IPS-20b (cell line): ENCODE data around the gene HEXIM1.

Experiments
- H3K27ac ChIP-seq: one replicate; pipeline ENCODE4 v1.5.1; 2013; ENCODE audit warnings: low read length
- H3K27me3 ChIP-seq: 2 replicates; pipeline ENCODE4 v1.6.1; 2013; ENCODE audit warnings: mild to moderate bottlenecking, low read length, inconsistent platforms; ENCODE audit not compliant: insufficient read depth
- H3K36me3 ChIP-seq: 2 replicates; pipeline ENCODE4 v1.6.1; 2013; ENCODE audit warnings: low read depth, mild to moderate bottlenecking, inconsistent platforms, low read length, moderate library complexity; ENCODE audit not compliant: insufficient read depth
- H3K4me1 ChIP-seq: 2 replicates; pipeline ENCODE4 v1.6.1; 2013; ENCODE audit warnings: mild to moderate bottlenecking, control low read depth, inconsistent platforms, low read length, moderate library complexity; ENCODE audit not compliant: insufficient read depth
- H3K4me3 ChIP-seq: 2 replicates; pipeline ENCODE4 v1.5.1; 2013; ENCODE audit warnings: mild to moderate bottlenecking, low read length, inconsistent platforms
- H3K9ac ChIP-seq: 2 replicates; pipeline ENCODE4 v1.6.1; 2013; ENCODE audit warnings: low read depth, mild to moderate bottlenecking, inconsistent platforms, low read length, moderate library complexity
- H3K9me3 ChIP-seq: 2 replicates; pipeline ENCODE4 v1.6.1; 2013; ENCODE audit warnings: mild to moderate bottlenecking, low read depth, low read length, inconsistent platforms; ENCODE audit not compliant: insufficient read depth

HEXIM1 gene

DNA sequence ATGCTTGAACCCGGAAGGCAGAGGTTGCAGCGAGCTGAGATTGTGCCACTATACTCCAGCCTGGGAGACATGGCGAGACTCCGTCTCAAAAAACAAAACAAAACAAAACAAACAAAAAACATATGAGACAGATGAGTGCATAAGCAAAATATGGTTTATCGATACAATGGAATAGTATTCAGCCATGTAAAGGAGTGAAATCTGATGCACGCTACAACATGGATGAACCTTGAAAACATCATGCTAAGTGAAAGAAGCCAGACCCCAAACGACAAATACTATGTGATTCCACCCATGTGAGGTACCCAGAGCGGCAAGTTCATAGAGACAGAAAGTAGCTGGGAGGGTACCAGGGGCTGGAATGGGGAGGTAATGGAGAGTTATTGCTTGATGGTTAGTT, 22.8 kb upstream of the HEXIM1 start:
- H3K27ac ChIP-seq, result no peak overlapping the region
- H3K9ac ChIP-seq, result no peak overlapping the region
- H3K4me1 ChIP-seq, result no peaks in the 10 kb centered on the region
- H3K27me3 ChIP-seq, result no peaks in the 10 kb centered on the region
- no peaks in the 10 kb centered on the region for H3K9me3 ChIP-seq
- no peak overlapping the region for H3K4me3 ChIP-seq
- H3K36me3 ChIP-seq, result no peaks in the 10 kb centered on the region

DNA sequence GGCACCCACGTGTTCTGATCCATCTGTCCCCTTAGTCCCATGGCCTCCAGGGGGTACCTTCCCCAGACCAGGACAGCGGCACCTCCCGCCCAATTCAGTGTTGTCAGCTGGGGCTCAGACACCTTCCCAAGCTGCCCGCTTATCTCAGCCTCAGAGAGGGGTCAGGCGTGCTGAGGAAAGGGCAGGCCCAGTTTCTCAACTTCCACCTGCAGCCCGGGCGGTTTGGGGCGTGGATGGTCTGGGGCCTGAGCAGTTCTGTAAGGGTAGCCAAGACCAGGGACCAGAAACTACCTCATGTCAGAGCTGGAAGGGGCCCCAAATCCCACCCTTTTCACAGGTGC, 21.1 kb upstream of the HEXIM1 start:
- Histone ChIP-seq H3K9ac (no peak overlapping the region), H3K36me3 (no peaks in the 10 kb centered on the region), H3K27me3 (peaks cover 6% of the 10 kb centered on the region; the same call in 1 of the 2 replicates), H3K4me1 (no peaks in the 10 kb centered on the region), H3K27ac (no peak overlapping the region), H3K9me3 (no peaks in the 10 kb centered on the region), H3K4me3 (no peak overlapping the region)

DNA sequence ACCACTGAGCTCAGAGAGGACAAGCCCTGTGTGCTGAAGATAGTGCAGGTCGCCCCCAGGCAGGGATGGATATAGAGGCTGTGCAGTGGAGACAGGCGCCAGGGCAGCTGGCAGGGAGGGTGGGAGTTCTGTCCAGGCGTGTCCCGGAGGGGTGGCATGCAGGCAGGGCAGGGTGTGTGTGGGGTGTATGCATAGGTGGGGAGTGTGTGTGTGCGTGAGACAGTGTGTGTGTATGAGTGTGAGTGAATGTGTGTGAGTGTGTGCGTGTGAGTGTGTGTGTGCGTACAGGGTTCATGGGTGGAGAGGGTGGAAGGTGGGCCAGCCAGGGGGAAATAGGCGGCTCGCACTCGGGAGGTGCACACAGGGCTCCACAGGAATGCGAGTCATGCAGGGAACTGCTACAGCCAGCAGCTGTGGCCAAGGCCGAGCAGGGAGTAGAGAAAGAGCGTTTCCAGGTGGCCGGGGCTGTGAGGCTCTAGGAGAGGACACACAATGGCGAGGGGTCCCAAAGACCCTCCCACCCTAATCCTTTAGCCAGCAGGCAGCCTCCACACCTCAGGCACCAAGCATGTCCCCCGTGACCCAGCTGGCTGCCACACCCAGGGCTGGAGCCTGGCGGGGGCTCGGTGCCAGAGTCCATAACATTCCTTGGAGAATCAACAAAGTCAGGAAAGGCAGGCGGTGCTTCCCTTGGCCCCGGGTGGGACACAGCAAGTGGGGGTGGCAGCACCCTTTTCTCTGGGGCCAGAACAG, 20.6 kb upstream of the HEXIM1 start:
- Histone ChIP-seq H3K27ac (no peak overlapping the region), H3K27me3 (peaks cover 6% of the 10 kb centered on the region; the same call in 1 of the 2 replicates), H3K9ac (no peak overlapping the region), H3K4me3 (no peak overlapping the region), H3K9me3 (no peaks in the 10 kb centered on the region), H3K4me1 (no peaks in the 10 kb centered on the region), H3K36me3 (no peaks in the 10 kb centered on the region)

DNA sequence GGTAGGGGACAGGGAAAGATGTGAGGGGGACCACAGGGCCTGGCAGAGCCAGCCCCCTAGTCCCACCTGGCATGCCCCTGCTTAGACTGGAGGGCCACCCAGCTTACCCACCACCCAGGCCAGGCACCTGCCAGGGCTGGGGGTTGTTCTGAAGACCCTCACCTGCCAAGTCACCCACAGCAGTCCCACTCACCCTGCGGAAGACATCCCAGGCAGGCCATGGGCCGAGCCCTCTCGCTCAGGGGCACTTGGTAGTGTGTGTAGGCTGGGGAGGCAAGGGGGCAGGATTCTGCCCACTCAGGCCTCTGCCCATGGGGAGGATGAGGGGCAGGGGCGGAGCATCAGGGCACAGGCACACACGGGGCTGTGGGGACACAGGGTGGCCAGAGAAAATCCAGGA, 19.9 kb upstream of the HEXIM1 start:
- no peak overlapping the region for H3K27ac ChIP-seq
- no peaks in the 10 kb centered on the region for H3K4me1 ChIP-seq
- H3K27me3 ChIP-seq, result peaks cover 6% of the 10 kb centered on the region; the same call in 1 of the 2 replicates
- no peak overlapping the region for H3K4me3 ChIP-seq
- H3K9me3 ChIP-seq, result no peaks in the 10 kb centered on the region
- no peak overlapping the region for H3K9ac ChIP-seq
- H3K36me3 ChIP-seq, result no peaks in the 10 kb centered on the region

DNA sequence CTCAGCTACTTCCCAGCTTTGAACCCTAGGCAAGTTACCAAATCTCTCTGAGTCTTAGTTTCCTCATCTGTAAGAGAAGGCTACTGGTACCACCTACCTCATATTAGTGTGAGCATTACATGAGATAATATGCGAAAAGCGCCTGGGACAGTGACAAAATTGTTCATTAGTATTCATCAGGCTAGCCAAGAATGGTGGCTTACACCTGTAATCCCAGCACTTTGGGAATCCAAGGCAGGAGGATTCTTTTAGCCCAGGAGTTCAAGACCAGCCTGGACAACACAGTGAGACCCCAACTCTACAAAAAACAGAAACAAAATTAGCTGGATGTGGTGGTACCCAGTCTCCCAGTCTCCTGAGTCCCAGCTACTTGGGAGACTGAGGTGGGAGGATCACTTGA, 19.3 kb upstream of the HEXIM1 start:
- no peak overlapping the region for H3K27ac ChIP-seq

DNA sequence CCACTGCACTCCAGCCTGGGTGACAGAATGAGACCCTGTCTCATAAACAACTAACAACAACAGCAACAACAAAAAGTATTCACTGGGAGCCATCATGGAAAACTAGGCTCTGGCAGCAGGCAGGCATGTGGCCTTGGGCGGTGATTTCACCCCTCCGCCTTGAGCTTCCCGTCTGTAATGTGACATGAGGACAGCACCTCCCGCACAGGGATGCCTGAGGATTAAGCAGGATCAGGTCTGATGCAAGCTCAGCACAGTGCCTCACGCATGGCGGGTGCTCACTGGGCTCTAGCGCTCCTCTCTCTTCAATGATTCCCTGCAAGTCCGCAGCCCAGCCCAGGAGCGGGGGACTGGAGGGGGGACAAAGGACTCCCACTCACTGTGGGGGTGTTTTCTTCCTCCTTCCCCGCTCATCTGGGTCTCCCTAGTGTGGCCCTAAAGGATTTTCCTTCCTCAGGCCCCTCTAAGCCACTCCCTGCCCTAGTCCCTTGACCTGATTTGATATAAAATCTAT, 18.8 kb upstream of the HEXIM1 start:
- H3K9me3 ChIP-seq, result no peaks in the 10 kb centered on the region
- no peaks in the 10 kb centered on the region for H3K36me3 ChIP-seq
- no peak overlapping the region for H3K9ac ChIP-seq
- H3K27me3 ChIP-seq, result peaks cover 6% of the 10 kb centered on the region; the same call in 1 of the 2 replicates
- no peak overlapping the region for H3K4me3 ChIP-seq
- no peak overlapping the region for H3K27ac ChIP-seq
- no peaks in the 10 kb centered on the region for H3K4me1 ChIP-seq

More for the DNA sequence above, 19.3 kb upstream of the HEXIM1 start:
- no peaks in the 10 kb centered on the region for H3K36me3 ChIP-seq
- no peak overlapping the region for H3K9ac ChIP-seq
- H3K4me3 ChIP-seq, result no peak overlapping the region
- H3K27me3 ChIP-seq, result peaks cover 6% of the 10 kb centered on the region; the same call in 1 of the 2 replicates
- H3K4me1 ChIP-seq, result no peaks in the 10 kb centered on the region
- no peaks in the 10 kb centered on the region for H3K9me3 ChIP-seq

DNA sequence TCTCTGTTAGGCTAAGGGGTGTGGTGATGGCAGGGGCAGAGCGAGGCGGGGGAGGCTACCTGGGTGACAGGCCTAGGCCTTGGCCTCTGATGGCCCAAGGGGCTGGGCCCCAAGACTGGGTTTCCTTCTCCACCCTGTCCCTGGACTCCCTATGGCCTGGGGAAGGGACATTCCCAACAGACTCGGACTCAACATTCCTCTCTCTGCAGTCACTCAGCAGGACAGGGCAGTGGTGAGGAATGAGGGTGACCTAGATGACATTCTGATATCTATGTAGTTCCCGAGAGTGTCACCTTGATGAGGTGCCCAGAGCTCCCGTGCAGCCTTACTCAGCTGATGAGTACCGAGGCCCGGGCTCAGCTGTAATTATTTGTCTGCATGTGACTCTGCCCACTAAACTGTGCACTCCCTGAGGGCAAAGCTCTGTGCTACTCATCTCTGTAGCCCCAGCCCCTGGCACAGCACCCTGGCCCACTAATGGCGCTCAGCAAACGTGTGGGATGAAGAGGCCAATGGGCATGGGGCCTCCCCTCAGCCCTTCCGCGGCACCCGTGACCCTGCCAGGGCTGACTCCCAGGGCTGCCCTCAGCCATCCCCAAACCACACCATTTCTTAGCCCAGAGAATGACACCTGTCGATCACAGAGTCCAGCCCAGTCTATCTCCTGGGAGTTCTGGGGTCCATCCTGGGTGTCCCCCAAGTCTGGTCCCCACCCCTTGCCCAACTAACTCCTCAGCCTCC, 18.2 kb upstream of the HEXIM1 start:
- Histone ChIP-seq H3K4me1 (no peaks in the 10 kb centered on the region), H3K4me3 (no peak overlapping the region), H3K27me3 (peaks cover 6% of the 10 kb centered on the region; the same call in 1 of the 2 replicates), H3K36me3 (no peaks in the 10 kb centered on the region), H3K9me3 (no peaks in the 10 kb centered on the region), H3K9ac (no peak overlapping the region), H3K27ac (no peak overlapping the region)

DNA sequence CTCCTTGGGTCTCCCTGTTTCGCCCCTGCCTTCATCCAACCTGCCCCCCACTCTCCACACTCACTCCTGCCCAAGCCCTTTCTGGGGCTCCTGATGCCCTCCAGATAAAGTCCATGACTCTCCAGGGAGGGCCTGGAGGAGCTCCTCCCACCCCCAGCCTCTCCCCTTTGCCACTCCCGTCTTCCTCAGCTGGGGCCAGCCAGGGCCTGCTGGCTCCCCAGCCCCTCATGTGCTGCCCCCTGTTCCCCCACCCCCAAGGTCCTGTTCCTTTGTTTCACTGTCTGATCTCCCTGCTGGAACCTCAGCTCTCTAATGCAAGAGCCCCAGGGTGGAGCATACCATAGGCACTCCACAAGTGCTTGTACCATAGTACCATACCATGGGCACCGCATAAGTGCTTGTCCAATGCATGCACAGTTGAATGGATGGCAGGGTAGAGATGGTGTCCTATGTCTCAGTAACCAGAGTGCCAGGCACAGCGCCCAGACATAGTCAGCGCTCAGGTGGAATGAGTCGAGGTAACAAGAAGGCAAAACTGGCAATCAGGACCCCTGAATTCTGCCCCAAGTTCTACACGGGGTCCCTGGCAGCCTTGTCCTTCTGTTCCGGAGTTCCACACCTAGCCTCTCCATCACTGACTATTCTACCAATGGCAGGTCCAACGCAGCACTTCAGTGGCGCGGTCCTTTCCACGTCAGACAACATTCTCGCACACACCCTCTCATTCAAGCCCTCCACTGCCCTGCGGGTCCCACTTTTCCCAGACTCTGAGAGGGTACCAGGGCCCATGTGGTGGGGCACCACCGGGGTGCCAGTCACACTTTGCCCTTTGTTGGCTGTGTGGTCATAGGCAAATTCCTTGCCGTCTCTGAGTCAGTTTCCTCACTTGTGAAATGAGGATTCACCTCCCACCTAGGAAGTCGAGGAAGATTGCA, 17.3 kb upstream of the HEXIM1 start:
- peak overlapping the region; percentile 67; the same call in 1 of the 2 replicates for H3K4me3 ChIP-seq
- peaks cover 6% of the 10 kb centered on the region; the same call in 1 of the 2 replicates for H3K27me3 ChIP-seq
- no peak overlapping the region for H3K9ac ChIP-seq
- no peak overlapping the region for H3K27ac ChIP-seq
- no peaks in the 10 kb centered on the region for H3K4me1 ChIP-seq
- H3K36me3 ChIP-seq, result no peaks in the 10 kb centered on the region
- H3K9me3 ChIP-seq, result no peaks in the 10 kb centered on the region

DNA sequence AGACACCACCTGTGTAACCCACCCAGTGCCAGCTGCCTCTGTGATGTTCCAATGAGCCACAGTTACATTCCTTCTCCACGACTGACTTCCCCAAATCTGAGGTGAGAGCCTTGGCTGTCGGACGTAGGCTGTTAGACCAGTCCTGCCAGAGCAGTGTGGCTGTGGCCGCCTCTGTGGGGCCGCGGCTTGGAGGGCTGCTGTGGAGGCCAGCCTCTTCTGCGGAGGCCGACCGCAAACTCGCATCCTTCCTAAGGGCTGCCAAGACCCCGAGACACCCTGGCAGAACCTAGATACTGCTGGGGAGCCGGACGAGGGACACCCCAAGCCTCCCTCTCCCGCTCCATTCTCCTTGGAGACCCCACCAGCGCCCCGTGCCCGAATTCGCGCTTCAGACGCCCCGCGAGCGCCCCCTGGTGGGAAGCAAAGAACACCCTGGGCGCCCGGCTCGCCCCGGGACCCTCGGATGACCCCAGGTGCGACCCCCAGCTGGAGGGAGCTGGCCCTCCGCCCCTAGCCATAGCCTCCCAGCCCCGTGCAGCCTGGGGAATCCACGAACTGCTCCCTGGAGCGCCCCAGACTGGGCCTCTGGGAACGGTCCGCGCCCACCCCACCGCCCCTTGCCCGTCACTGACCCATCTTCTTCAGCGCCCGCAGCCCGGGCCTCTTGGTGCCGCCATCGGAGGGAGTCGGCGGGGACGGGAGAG, 16.5 kb upstream of the HEXIM1 start:
- Histone ChIP-seq H3K4me1 (no peaks in the 10 kb centered on the region), H3K36me3 (no peaks in the 10 kb centered on the region), H3K27ac (no peak overlapping the region), H3K4me3 (peak overlapping the region; percentile 67), H3K9me3 (no peaks in the 10 kb centered on the region), H3K9ac (no peak overlapping the region; the same call in 1 of the 2 replicates), H3K27me3 (peaks cover 6% of the 10 kb centered on the region; the same call in 1 of the 2 replicates)

DNA sequence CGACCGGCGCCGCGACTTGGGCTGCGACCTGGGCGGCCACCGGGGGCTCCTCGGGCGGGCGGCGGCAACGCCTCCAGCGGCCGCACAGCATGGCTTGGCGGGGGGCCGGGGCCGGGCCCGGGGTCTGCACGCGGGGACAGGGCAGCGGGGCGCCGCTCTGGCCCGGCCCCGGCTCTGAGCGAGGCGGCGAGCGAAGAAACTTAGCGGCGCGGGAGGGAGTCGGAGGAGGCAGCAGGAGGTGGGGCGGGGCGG, 16.0 kb upstream of the HEXIM1 start, which contains the start of gene PLCD3:
Gene PLCD3, minus strand, starts transcription at position 196 of the 252 bp plus-strand sequence. Its CDS starts 105 bp downstream, at position 91.
- H3K4me3 ChIP-seq, result peak within 1 kb of the TSS; percentile 81
- H3K27me3 ChIP-seq, result peaks cover 6% of the 10 kb centered on the region; the same call in 1 of the 2 replicates
- H3K9me3 ChIP-seq, result no peaks in the 10 kb centered on the region
- no peaks in the 10 kb centered on the region for H3K36me3 ChIP-seq
- H3K27ac ChIP-seq, result no peak within 1 kb of the TSS
- H3K4me1 ChIP-seq, result no peaks in the 10 kb centered on the region
- peak within 1 kb of the TSS; percentile 67; the same call in 1 of the 2 replicates for H3K9ac ChIP-seq
